Stimulated activated CD8-positive, alpha-beta memory T cell treated with anti-CD3 and anti-CD28 coated beads, Interleukin-7, amount 100 ng/mL, for 24 hours (primary cell): ENCODE results near the gene ERBB3.
A peak's percentile ranks its signal among the peaks of the same experiment; 100 is the strongest.

Experiments used
- DNase-seq: peaks from one replicate; pipeline ENCODE4 v3.0.0-alpha.2; 2020; ENCODE audit warnings: low read depth

ERBB3 gene

DNA sequence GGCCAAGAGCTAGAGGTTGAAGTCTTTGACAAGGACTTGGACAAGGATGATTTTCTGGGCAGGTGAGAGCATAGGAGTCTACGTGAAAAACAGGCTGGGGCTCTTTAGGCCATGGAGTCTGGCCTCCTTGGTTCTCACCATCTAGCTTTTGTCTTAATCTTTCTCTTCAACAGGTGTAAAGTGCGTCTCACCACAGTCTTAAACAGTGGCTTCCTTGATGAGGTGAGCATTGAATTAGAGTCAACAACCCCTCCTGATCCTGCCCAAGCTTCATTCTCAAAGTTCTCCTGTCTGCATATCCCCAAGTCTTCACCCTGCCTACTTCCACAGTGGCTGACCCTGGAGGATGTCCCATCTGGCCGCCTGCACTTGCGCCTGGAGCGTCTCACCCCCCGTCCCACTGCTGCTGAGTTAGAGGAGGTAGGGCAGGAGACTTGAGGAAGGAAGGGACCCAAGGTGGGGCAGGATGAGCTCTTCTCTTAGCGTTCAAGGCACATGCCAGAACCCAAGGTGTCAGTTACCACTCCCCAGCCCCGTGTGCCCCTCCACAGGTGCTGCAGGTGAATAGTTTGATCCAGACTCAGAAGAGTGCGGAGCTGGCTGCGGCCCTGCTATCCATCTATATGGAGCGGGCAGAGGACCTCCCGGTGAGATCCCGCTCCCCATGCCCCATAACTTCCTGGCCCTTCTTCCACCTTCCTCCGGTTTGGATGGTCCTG lies 58.0 kb downstream of the ERBB3 start:
- DNase-seq, result no peak

GRCh38 chr12:56141946-56142784 lies 62.2 kb downstream of the ERBB3 start:
- DNase-seq, result no peak

- DNase-seq, result no peak
Measured at GRCh38 chr12:56143217-56143616, 63.3 kb downstream of the ERBB3 start.

DNA sequence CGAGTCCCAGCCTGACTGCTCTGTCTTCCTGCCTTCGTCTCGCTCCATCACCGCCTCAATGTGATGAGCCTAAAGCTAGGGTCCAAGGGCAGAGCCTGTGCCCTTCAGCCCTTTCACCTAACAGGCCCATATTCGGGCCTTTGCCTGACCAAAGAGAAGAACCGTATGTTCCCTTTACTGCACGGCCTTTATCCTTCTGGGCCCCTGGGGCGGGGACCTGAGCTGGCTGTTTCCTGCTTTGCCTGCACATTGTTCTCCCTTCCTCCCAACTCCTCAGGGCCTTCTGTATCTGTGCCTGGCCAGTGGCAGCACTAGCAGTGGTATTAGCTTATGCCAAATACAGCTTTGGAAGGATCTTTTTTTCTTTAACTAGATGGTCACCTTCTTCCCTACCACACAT lies 63.9 kb downstream of the ERBB3 start:
- DNase-seq, result no peak

DNA sequence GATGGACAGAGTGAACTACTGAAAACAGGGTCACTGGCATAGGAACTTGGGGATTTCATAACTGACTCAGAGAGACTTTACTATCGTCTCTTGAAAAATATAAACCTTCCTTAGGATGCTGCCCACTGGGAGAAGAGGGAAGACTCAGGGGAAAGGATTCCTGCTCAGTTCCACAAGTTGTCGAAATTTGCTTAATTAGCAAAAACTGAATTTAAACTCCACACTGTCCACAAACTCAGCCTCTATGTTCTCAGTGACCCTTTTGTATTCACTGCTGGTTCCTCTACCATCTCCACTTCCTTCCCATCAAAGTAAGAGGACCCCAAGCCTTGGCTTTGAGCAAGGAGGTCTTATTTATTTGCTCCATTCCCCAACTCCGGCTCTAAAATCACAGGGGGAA lies 65.3 kb downstream of the ERBB3 start:
- no peak for DNase-seq

GRCh38 chr12:56146492-56147460 lies 66.8 kb downstream of the ERBB3 start:
- no peak for DNase-seq

DNA sequence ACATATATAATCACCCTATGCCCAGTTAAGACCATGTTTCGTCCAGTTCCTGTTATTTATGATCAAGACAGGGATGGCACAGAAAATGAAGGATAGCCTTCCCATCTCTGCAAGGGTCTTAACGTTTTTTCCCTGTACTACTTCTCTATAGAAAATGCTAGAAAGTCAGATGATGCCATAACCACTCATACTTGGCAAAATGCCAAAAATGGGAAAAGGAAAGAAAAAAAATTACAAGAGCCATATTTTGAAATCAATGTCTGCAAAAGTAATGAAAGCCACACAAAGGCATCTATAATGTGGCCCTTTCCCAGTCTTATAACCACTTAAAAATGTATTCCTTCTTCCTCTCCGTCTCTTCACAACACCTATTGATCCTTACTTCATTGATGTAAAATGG lies 70.6 kb downstream of the ERBB3 start:
- DNase-seq, result no peak

DNA sequence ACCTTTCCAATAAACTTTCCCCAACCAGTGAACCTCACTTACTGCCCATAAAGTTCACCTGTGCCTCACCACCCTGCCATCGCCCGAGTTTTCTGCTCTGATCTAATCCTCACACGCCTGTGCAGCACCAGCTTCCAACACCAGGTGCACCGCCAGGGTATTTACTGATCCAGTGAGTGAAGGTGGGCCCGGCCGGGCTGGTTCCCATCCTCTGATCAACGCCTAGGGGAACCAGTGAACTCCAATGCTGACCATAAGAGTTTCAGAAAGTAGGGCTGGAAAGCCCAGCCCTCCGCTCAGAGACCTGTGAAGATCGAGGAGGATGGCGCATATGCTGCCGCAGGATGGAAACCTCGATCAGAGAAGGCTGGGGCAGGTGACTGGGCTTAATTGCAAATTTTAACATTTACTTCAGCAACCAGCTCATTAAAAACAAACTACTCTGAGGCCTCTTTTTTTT lies 71.7 kb downstream of the ERBB3 start:
- DNase-seq, result peak; percentile 38

- DNase-seq, result peak; percentile 86
Measured at GRCh38 chr12:56152132-56152755, 72.3 kb downstream of the ERBB3 start, which contains the start of gene MYL6B. Gene MYL6B (plus strand): TSS chr12:56152587. CDS start chr12:56153919, 1,332 bp downstream.
